ENCODE results near the gene TEX13D.
"Not testable (repeated sequence)": the region's sequence is repeated elsewhere in the genome, so short reads cannot be mapped to it uniquely, and the experiment has no call there.

TEX13D gene

DNA sequence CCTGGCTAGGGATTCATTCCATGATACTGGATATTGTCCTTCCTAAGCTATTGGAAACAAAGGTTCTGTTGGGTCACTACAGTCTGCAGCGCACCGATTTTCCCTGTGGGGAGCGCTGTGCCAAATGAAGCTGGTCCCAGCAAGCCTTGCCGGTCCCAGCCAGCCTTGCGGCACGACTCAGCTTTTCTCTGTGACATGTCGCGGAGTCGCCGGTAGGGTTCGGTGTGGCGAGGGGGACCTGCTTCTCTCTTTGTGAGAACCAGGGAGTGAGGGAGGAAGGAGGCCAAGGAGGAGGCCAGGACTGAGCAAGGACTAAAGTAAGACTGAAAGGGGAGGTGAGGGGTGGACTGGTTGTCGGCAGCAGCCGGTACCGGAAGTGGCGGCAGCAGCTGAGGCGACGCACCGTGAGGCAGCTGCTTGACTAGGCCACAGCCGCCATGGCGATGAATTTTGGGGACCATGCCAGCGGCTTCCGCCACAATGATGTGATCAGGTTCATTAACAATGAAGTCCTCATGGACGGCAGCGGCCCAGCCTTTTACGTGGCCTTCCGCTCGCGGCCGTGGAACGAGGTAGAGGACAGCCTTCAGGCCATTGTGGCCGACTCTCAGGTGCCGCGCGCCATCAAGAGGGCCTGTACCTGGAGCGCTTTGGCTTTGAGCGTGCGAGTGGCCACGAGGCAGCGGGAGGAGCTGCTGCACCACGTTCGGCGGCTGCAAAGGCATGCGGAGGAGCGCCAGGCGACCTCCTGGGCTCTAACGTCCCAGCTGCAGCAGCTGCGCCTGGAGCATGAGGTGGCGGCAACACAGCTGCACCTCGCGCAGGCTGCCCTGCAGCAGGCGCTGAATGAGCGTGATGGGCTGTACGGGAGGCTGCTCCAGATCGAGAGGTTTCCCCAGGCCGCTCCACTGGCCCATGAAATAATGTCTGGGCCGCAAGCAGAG lies at the start of gene TEX13D:
TSS of gene TEX13D (plus strand) at position 180 of the 944 bp plus-strand sequence. CDS start at position 438, 258 bp downstream.
- TF ChIP-seq, protein P1, sequence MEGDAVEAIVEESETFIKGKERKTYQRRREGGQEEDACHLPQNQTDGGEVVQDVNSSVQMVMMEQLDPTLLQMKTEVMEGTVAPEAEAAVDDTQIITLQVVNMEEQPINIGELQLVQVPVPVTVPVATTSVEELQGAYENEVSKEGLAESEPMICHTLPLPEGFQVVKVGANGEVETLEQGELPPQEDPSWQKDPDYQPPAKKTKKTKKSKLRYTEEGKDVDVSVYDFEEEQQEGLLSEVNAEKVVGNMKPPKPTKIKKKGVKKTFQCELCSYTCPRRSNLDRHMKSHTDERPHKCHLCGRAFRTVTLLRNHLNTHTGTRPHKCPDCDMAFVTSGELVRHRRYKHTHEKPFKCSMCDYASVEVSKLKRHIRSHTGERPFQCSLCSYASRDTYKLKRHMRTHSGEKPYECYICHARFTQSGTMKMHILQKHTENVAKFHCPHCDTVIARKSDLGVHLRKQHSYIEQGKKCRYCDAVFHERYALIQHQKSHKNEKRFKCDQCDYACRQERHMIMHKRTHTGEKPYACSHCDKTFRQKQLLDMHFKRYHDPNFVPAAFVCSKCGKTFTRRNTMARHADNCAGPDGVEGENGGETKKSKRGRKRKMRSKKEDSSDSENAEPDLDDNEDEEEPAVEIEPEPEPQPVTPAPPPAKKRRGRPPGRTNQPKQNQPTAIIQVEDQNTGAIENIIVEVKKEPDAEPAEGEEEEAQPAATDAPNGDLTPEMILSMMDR (IDR thresholded peaks at IDR 0.05; ENCODE audit: low read depth, low read length): no peak
- no peak for DNase-seq
- no peaks in the 10 kb centered on the region for H3K36me3 ChIP-seq
- H3K27ac ChIP-seq: no peak within 1 kb of the TSS
- peaks cover 35% of the 10 kb centered on the region for H3K27me3 ChIP-seq (ENCODE audit: insufficient read depth, low read depth, severe bottlenecking)
- H3K9me3 ChIP-seq (ENCODE audit: severe bottlenecking): no peaks in the 10 kb centered on the region
- no peak within 1 kb of the TSS for H3K4me3 ChIP-seq (ENCODE audit: low read depth, low read length)

DNA sequence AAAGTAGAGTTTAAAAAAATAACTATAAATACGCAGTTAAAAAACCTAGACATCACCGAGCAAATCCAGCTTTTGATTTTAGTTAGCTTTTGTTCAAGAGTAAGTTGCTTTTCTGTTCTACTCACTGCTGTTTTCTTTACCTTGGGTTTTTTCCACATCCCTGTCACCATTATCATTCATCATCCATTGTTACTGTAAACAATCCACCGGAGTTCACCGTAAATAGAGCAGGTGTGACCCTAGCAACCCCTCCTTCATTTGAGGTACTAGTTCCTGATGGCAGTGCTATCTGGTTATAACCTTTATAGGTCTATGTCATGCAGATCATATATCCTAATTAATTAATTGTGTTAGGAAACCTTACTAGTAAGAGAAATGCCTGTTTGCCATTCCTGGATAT lies 43.0 kb upstream of the TEX13D start:
- Histone ChIP-seq H3K9me3 (ENCODE audit: severe bottlenecking) (no peaks in the 10 kb centered on the region), H3K36me3 (no peaks in the 10 kb centered on the region), H3K27me3 (ENCODE audit: insufficient read depth, low read depth, severe bottlenecking) (peaks cover 56% of the 10 kb centered on the region), H3K4me3 (ENCODE audit: low read depth, low read length) (no peak overlapping the region), H3K27ac (no peak overlapping the region)
- DNase-seq: no peak
- TF ChIP-seq, protein P1 (IDR thresholded peaks at IDR 0.05; ENCODE audit: low read depth, low read length): no peak

DNA sequence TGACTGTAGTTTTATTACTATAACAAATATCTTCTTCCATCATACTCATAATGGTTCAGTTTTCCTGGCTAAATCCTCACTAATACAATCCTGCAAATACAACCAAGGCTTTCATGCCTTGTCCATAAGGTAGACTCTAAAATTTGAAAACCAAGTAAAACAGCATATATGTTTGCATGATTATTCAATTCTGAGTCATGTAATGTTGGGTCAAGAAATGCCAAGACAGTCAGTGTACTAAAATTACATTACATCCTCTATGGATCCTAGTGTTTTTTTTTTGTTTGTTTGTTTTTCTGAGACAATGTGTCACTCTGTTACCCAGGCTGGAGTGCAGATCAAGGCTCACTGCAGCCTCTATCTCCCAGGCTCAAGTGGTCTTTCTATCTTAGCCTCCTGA lies 38.6 kb upstream of the TEX13D start:
- H3K9me3 ChIP-seq (ENCODE audit: severe bottlenecking): no peaks in the 10 kb centered on the region
- H3K4me3 ChIP-seq (ENCODE audit: low read depth, low read length): no peak overlapping the region
- H3K36me3 ChIP-seq: no peaks in the 10 kb centered on the region
- DNase-seq: no peak
- no peak overlapping the region for H3K27ac ChIP-seq
- TF ChIP-seq, protein P1 (IDR thresholded peaks at IDR 0.05; ENCODE audit: low read depth, low read length): no peak
- peaks cover 31% of the 10 kb centered on the region for H3K27me3 ChIP-seq (ENCODE audit: insufficient read depth, low read depth, severe bottlenecking)

DNA sequence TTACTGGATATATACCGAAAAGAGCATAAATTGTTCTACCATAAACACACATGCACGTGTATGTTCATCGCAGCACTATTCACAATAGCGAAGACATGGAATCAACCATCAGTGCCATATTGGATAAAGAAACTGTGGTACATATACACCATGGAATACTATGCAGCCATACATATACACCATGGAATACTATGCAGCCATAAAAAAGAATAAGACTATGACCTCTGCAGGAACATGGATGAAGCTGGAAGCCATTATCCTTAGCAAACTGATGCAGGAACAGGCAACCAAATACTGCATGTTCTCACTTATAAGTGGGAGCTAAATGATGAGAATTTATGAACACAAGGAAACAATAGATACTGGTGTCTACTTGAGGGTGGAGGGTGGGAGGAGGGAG lies 33.1 kb upstream of the TEX13D start:
- DNase-seq; H3K4me3 ChIP-seq (ENCODE audit: low read depth, low read length): not testable (repeated sequence)

DNA sequence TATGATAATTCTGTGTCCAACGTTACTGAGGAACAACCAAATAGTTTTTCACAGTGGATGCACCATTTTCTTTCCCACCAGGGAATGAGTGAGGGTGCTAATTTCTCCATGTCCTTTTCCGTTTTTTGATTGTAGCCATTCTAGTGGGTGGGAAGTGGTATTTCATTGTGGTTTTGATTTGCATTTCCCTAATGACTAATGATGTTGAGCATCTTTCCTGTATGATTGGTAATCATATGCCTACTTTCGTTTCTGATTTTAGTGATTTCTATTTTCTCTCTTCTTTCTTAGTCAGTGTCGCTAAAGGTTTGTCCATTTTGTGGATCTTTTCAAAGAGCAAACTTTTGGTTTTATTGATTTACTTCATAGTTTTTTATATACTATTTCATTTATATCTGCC lies 32.1 kb upstream of the TEX13D start:
- no peak for DNase-seq
- Histone ChIP-seq H3K27me3 (ENCODE audit: insufficient read depth, low read depth, severe bottlenecking) (peaks cover 30% of the 10 kb centered on the region), H3K4me3 (ENCODE audit: low read depth, low read length) (no peak overlapping the region), H3K36me3 (no peaks in the 10 kb centered on the region), H3K27ac (no peak overlapping the region), H3K9me3 (ENCODE audit: severe bottlenecking) (no peaks in the 10 kb centered on the region)
- TF ChIP-seq, protein P1 (IDR thresholded peaks at IDR 0.05; ENCODE audit: low read depth, low read length): no peak

More for the DNA sequence above, 33.1 kb upstream of the TEX13D start:
- not testable (repeated sequence) for H3K27ac ChIP-seq; H3K36me3 ChIP-seq; H3K9me3 ChIP-seq (ENCODE audit: severe bottlenecking)
- peaks cover 25% of the 10 kb centered on the region for H3K27me3 ChIP-seq (ENCODE audit: insufficient read depth, low read depth, severe bottlenecking)

DNA sequence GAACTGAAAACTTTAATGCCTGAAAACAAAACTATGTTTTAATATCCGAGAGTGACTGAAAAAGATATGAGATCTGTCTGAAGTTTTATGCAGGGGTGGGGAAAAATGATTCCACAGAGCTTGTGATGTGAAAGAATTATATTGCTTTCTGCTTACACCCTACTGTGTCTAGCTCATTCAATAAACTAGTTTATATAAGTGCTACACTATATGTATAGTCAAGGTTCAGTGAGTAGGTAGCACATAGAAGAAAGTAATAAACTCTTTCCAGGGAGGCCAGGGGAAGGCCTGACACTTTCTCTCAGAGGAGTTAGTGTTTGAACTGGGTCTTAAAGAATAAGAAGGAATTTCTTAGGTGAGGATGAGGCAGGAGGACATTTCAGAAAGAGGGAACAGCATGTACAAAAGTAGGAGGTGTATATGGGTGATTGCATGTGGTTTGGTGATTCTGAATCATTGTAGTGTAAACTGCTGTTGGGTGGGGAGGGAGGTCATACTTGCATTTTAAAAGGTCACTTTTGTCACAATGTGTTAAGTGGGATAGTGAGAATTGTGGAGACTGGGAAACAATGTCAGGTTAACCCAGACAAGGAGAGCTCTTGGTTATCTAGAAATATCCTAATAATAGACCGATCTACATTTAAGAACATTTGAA lies 25.1 kb upstream of the TEX13D start:
- H3K27ac ChIP-seq: no peak overlapping the region
- no peaks in the 10 kb centered on the region for H3K36me3 ChIP-seq
- H3K4me3 ChIP-seq (ENCODE audit: low read depth, low read length): no peak overlapping the region
- TF ChIP-seq, protein P1 (IDR thresholded peaks at IDR 0.05; ENCODE audit: low read depth, low read length): no peak
- no peak for DNase-seq
- H3K27me3 ChIP-seq (ENCODE audit: insufficient read depth, low read depth, severe bottlenecking): peaks cover 42% of the 10 kb centered on the region
- no peaks in the 10 kb centered on the region for H3K9me3 ChIP-seq (ENCODE audit: severe bottlenecking)

Measured in WERI-Rb-1 (cell line).